NCI-H774 (cell line): ENCODE data around the gene KCNJ9.
"Not testable (repeated sequence)": the region's sequence is repeated elsewhere in the genome, so short reads cannot be mapped to it uniquely, and the experiment has no call there.

Experiments used
- DNase-seq: peaks from one replicate; lab custom pipeline; 2025; lab: John Stamatoyannopoulos, UW

KCNJ9 gene

GRCh38 chr1:160126342-160126741 lies 45.0 kb downstream of the KCNJ9 start:
- DNase-seq, result not testable (repeated sequence)

GRCh38 chr1:160127381-160127780 lies 46.0 kb downstream of the KCNJ9 start:
- DNase-seq, result no peak

DNA sequence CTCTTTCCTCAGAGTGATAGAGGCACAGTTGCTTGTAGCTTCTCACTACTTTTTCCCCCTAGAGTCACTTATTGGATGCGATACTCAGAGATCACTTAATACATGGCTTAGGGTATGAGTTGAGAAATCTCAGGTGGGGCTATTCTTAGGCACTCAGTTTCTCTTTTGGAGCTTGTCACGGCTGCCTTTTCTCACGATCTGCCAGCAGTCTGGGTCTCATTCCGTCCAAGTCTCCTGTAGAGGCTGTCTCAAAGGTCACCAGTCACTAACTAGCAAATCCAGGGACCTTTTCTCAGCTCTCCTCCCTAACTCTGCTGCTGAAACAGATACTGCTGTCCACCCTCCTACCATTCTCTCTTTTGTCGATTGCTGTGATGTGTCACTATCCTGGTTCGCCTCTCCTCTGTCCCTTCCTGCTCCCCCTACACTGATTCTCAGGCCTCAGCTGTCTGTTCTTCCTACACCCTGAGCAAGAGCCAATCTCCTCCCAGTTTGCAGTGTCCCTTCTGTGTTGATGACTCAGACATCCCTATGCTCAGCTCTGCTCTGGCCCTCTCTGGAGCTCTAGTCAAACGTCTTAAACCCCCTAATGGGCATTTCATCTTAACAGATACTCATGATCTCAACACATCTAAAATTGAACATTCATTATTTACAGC lies 46.7 kb downstream of the KCNJ9 start:
- no peak for DNase-seq

- no peak for DNase-seq
These were observed 47.3 kb downstream of the KCNJ9 start for GRCh38 chr1:160128636-160129035.

- DNase-seq, result no peak
These were observed 47.7 kb downstream of the KCNJ9 start for GRCh38 chr1:160129046-160129445.

GRCh38 chr1:160129558-160129957 lies 48.2 kb downstream of the KCNJ9 start:
- no peak for DNase-seq

DNA sequence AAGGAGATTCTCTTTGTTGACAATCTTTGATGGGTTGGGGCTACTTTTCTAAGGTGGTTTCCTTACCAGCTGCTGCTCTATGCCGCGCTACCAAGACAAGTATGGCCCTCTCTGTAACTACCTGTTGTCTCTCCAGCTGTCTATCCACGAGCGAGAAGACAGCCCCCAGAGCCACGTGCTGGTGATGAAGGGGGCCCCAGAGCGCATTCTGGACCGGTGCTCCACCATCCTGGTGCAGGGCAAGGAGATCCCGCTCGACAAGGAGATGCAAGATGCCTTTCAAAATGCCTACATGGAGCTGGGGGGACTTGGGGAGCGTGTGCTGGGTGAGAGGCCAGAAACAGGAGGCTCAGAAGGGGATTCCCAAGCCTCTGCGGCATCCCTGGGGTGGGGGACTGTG lies 48.6 kb downstream of the KCNJ9 start:
- no peak for DNase-seq

DNA sequence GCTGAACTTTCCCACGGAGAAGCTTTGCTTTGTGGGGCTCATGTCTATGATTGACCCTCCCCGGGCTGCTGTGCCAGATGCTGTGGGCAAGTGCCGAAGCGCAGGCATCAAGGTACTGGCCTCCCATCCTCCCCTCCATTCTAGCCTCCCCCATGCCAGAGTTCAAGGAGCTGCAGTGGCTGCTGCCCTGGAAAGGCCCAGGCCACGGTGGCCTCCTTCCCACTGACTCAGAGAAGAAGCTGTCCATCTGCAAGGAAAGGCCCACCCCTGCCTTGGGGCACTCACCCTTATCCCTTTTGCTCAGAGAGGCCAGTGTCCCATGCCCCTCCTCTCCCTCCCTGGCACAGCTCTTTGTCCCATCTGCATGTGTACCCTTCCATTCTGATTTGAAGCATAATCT lies 49.1 kb downstream of the KCNJ9 start:
- no peak for DNase-seq

DNA sequence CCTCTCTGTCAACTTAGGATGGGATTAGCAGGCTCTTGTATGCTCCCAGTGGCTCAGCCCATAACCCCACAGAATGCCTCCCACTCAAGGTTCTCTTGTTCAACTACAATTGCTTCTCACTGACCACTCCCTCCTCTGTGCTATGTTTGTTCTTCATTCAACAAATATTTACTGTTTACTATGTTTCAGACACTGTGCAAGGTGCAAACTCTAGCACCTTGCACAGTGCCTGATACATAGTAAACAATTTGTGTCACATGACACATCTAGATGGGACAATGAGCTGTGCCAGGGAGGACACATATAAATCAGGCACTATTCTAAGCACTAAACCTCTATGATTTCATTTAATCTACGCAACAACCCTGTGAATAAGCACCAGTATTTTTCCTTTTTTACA lies 49.6 kb downstream of the KCNJ9 start:
- no peak for DNase-seq

GRCh38 chr1:160131803-160132565 lies 50.6 kb downstream of the KCNJ9 start:
- no peak for DNase-seq

GRCh38 chr1:160133990-160134770 lies 52.8 kb downstream of the KCNJ9 start:
- no peak for DNase-seq

DNA sequence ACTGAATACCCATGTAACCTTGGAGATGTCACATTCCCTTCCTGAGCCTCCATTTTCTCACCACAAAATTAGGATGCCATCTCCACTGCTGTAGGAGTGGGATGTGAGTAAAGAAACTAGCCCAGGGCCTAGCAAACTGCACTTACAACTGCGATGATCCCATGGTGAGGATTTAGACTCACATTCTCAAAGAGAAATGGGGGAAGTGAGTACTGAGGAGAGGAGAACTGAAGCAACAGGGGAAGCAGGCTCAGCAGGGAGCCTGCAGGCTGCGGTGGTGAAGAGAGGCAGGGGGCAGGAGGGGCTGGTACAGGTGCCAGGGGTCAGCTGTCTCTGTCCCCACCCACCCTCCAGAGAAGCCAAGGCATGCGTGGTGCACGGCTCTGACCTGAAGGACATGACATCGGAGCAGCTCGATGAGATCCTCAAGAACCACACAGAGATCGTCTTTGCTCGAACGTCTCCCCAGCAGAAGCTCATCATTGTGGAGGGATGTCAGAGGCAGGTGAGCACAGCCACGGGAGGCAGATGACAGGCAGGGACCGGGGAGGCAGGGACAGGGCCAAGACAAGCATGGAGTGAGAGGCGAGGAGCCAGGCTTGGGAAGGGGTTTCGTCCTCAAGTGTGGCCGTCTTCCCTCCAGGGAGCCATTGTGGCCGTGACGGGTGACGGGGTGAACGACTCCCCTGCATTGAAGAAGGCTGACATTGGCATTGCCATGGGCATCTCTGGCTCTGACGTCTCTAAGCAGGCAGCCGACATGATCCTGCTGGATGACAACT lies 53.6 kb downstream of the KCNJ9 start:
- no peak for DNase-seq

- DNase-seq, result no peak
These were observed 55.0 kb downstream of the KCNJ9 start for GRCh38 chr1:160136121-160136925.

DNA sequence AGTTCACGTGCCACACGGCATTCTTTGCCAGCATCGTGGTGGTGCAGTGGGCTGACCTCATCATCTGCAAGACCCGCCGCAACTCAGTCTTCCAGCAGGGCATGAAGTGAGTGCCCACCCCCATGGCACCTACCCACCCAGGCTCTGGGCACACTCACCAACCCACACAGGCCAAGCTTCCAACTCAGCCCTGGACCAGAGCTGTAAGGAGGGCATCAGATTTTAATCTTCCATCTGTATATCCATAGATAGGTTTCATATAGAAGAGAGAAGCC lies 55.5 kb downstream of the KCNJ9 start:
- DNase-seq, result no peak

DNA sequence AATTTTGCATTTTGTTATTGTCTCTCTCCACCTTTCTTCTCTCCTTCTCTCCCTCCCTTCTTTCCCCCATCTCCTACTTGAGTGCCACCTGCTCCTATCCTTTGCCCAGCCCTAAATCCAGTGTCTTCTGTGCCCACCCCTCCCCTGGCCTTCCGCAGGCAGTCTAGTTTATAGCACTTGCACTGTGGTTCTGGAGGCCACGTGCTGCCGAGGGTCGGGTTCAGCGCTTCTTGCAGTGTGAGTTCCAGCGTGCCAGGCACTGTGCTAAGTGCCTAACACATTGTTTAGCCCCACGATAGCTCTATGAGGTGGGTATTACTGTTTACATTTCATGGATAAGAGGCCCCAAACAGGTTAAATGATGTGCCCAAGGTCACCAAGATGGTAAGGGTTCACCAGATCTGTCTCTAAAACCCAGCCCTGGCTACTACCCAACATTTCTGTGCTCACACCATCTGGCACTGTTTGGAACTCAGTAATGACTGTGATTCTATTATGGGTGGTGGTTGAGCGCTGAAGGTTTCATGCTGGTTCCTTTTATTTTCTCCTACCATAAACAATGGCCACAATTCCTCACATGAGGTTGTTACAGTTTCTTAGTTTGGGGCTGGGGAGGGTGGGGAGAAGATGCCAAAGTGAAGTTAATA lies 56.0 kb downstream of the KCNJ9 start:
- DNase-seq, result no peak

- DNase-seq, result no peak
These were observed 58.5 kb downstream of the KCNJ9 start for GRCh38 chr1:160139840-160140239.
